Measurements from ENCODE around the gene CXCR6. TPM values are rescaled to one million over a fixed set of nuclear protein-coding genes. Genes with fewer than 3 reads are reported as not detected.

CXCR6 gene
- total and polyA plus RNA-seq, 4 donors: 0.10 to 0.30 (median 0.14) TPM; not detected in 1

- Histone ChIP-seq H3K27ac (ENCODE audit: low read depth, low read length) (no peak overlapping the region), H3K27me3 (ENCODE audit: control insufficient read depth, insufficient read depth, low read length) (no peaks in the 10 kb centered on the region), H3K9me3 (ENCODE audit: control insufficient read depth, insufficient read depth, low read length) (no peaks in the 10 kb centered on the region), H3K4me3 (ENCODE audit: low read depth, low read length) (no peak overlapping the region), H3K36me3 (ENCODE audit: control insufficient read depth, insufficient read depth, low read length) (peaks cover 10% of the 10 kb centered on the region), H3K4me1 (ENCODE audit: control insufficient read depth, insufficient read depth, low read length) (peaks cover 4% of the 10 kb centered on the region)
- WGBS (ENCODE audit: insufficient coverage): no CpG with 5 or more reads among the region's 2 CpGs
- DNase-seq (ENCODE audit: low read depth in 4 of 6, low spot score in 6 of 6): no peak
Measured at GRCh38 chr3:45981346-45982074, 38.2 kb downstream of the CXCR6 start.

DNA sequence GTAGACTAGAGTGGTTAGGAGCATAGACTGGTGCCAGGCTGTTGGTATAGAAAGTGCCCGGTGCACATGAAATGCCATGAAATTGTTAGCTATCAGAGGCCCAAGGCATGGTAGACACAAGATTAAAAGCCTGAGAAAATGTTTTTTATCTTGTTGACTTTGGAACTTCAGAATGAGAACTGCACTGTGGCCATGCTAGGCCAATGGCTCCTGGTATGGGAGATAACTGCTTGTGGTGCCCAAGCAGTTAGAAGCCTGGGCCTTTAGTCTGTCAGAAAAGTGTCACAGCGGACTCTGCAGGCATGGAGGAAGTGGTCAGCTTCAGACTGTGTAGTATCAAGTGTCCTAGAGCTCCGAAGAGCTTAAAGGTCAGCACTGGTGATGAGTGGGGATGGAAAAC lies 40.5 kb downstream of the CXCR6 start:
- H3K27me3 ChIP-seq (ENCODE audit: control insufficient read depth, insufficient read depth, low read length): no peaks in the 10 kb centered on the region
- no peak overlapping the region for H3K4me3 ChIP-seq (ENCODE audit: low read depth, low read length)
- peaks cover 15% of the 10 kb centered on the region for H3K4me1 ChIP-seq (ENCODE audit: control insufficient read depth, insufficient read depth, low read length)
- H3K27ac ChIP-seq (ENCODE audit: low read depth, low read length): no peak overlapping the region
- 90% methylated on average over 3 of the region's 3 CpGs for WGBS (ENCODE audit: insufficient coverage)
- H3K36me3 ChIP-seq (ENCODE audit: control insufficient read depth, insufficient read depth, low read length): peaks cover 10% of the 10 kb centered on the region
- no peaks in the 10 kb centered on the region for H3K9me3 ChIP-seq (ENCODE audit: control insufficient read depth, insufficient read depth, low read length)
- DNase-seq (ENCODE audit: low read depth in 4 of 6, low spot score in 6 of 6): no peak

GRCh38 chr3:45984331-45985312 lies 41.4 kb downstream of the CXCR6 start:
- 87% methylated on average over 6 of the region's 8 CpGs for WGBS (ENCODE audit: insufficient coverage)
- Histone ChIP-seq H3K27me3 (ENCODE audit: control insufficient read depth, insufficient read depth, low read length) (no peaks in the 10 kb centered on the region), H3K4me1 (ENCODE audit: control insufficient read depth, insufficient read depth, low read length) (peaks cover 15% of the 10 kb centered on the region), H3K27ac (ENCODE audit: low read depth, low read length) (no peak overlapping the region), H3K9me3 (ENCODE audit: control insufficient read depth, insufficient read depth, low read length) (no peaks in the 10 kb centered on the region), H3K36me3 (ENCODE audit: control insufficient read depth, insufficient read depth, low read length) (peaks cover 7% of the 10 kb centered on the region), H3K4me3 (ENCODE audit: low read depth, low read length) (no peak overlapping the region)
- DNase-seq (ENCODE audit: low read depth in 4 of 6, low spot score in 6 of 6): peak in 1 of 6 donors; percentile 48

DNA sequence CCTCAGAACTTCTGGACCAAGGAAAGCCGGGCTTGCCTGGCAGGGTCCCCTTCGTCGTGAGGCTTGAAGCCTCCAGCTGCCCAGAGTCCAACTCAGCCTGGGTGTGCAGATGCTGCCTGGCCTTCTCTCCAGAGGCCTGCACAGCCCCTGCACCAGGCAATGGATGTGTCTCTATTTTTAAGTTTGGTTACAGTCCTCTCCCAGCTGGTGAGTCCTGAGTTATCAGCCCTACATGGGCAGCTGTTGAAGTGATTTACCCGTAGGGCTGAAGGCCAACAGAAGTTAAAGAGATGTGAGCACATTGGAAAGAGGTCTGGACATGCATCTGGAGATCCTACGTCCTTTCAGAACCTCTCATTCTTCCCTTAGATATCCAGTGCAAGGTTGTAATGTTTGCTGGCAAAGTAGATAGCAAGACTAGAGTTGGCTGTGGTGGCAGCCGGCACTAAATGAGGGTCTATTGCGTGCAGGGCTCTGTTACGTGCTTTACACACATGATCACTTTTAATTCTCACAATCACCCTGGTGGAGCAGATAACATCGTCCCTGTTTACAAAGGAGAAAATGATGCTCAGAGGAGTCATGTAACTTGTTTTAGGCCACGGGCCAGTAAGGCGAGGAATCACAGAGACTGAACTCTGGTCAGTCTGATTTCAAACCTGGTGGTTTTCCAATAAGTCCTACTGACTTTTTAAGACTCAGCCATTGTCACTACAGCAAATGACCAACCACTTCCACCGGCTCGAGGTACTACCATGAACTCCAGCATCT lies 42.5 kb downstream of the CXCR6 start:
- Histone ChIP-seq H3K27me3 (ENCODE audit: control insufficient read depth, insufficient read depth, low read length) (no peaks in the 10 kb centered on the region), H3K4me3 (ENCODE audit: low read depth, low read length) (no peak overlapping the region), H3K36me3 (ENCODE audit: control insufficient read depth, insufficient read depth, low read length) (peaks cover 7% of the 10 kb centered on the region), H3K4me1 (ENCODE audit: control insufficient read depth, insufficient read depth, low read length) (peaks cover 15% of the 10 kb centered on the region), H3K27ac (ENCODE audit: low read depth, low read length) (no peak overlapping the region), H3K9me3 (ENCODE audit: control insufficient read depth, insufficient read depth, low read length) (no peaks in the 10 kb centered on the region)
- no peak for DNase-seq (ENCODE audit: low read depth in 4 of 6, low spot score in 6 of 6)
- WGBS (ENCODE audit: insufficient coverage): 87% methylated on average over 3 of the region's 13 CpGs

DNA sequence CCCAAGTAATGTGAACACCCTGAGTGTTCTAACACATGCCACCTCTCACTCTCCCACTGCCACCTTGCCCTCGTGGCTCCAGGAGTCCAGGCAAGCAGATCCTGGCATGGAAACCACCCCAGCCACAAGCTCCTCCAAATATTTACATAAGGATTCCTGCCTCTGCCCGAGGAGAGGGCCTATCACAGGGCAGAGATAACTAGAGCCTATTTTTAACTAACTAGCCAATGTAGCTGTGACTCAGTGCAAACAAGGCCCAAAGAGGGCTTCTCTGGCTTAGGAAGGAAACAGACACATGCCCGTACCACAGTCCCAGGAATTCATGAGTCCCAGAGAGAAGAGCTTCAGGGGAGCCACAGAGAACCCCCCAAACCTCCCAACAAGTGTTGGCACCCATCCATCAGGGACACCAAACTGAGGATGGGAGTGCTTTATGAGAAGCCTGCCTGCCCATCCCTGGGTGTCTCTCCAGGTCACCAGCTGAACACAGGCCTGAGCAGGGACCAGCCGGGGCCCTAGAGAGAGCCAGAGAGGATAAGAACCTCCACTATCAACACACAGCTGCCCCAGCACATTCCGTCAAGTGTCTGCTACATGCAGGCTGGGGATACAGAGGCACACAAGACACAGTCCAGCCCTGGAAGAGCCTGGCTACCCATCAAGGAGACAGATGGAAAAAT lies 43.2 kb downstream of the CXCR6 start:
- Histone ChIP-seq H3K27me3 (ENCODE audit: control insufficient read depth, insufficient read depth, low read length) (no peaks in the 10 kb centered on the region), H3K27ac (ENCODE audit: low read depth, low read length) (no peak overlapping the region), H3K4me1 (ENCODE audit: control insufficient read depth, insufficient read depth, low read length) (peaks cover 15% of the 10 kb centered on the region), H3K36me3 (ENCODE audit: control insufficient read depth, insufficient read depth, low read length) (peaks cover 7% of the 10 kb centered on the region), H3K4me3 (ENCODE audit: low read depth, low read length) (no peak overlapping the region), H3K9me3 (ENCODE audit: control insufficient read depth, insufficient read depth, low read length) (no peaks in the 10 kb centered on the region)
- WGBS (ENCODE audit: insufficient coverage): 73% methylated on average over 3 of the region's 5 CpGs
- no peak for DNase-seq (ENCODE audit: low read depth in 4 of 6, low spot score in 6 of 6)

- peak in 3 of 6 donors; percentile 12 to 91 (median 55) for DNase-seq (ENCODE audit: low read depth in 4 of 6, low spot score in 6 of 6)
- H3K4me3 ChIP-seq (ENCODE audit: low read depth, low read length): no peak overlapping the region
- H3K4me1 ChIP-seq (ENCODE audit: control insufficient read depth, insufficient read depth, low read length): peaks cover 15% of the 10 kb centered on the region
- peak overlapping the region; percentile 63 for H3K27ac ChIP-seq (ENCODE audit: low read depth, low read length)
- peaks cover 7% of the 10 kb centered on the region for H3K36me3 ChIP-seq (ENCODE audit: control insufficient read depth, insufficient read depth, low read length)
- H3K9me3 ChIP-seq (ENCODE audit: control insufficient read depth, insufficient read depth, low read length): no peaks in the 10 kb centered on the region
- WGBS (ENCODE audit: insufficient coverage): 35% methylated on average over 8 of the region's 8 CpGs
- H3K27me3 ChIP-seq (ENCODE audit: control insufficient read depth, insufficient read depth, low read length): no peaks in the 10 kb centered on the region
Measured at GRCh38 chr3:45987368-45988291, 44.4 kb downstream of the CXCR6 start.

- Histone ChIP-seq H3K27me3 (ENCODE audit: control insufficient read depth, insufficient read depth, low read length) (no peaks in the 10 kb centered on the region), H3K4me3 (ENCODE audit: low read depth, low read length) (no peak overlapping the region), H3K9me3 (ENCODE audit: control insufficient read depth, insufficient read depth, low read length) (no peaks in the 10 kb centered on the region), H3K36me3 (ENCODE audit: control insufficient read depth, insufficient read depth, low read length) (peaks cover 3% of the 10 kb centered on the region), H3K4me1 (ENCODE audit: control insufficient read depth, insufficient read depth, low read length) (peaks cover 15% of the 10 kb centered on the region), H3K27ac (ENCODE audit: low read depth, low read length) (no peak overlapping the region)
- no peak for DNase-seq (ENCODE audit: low read depth in 4 of 6, low spot score in 6 of 6)
- WGBS (ENCODE audit: insufficient coverage): 94% methylated on average over 4 of the region's 4 CpGs
Measured at GRCh38 chr3:45988362-45988761, 45.1 kb downstream of the CXCR6 start.

GRCh38 chr3:45988804-45989203 lies 45.5 kb downstream of the CXCR6 start:
- Histone ChIP-seq H3K4me3 (ENCODE audit: low read depth, low read length) (no peak overlapping the region), H3K27me3 (ENCODE audit: control insufficient read depth, insufficient read depth, low read length) (no peaks in the 10 kb centered on the region), H3K4me1 (ENCODE audit: control insufficient read depth, insufficient read depth, low read length) (peaks cover 15% of the 10 kb centered on the region), H3K27ac (ENCODE audit: low read depth, low read length) (no peak overlapping the region), H3K9me3 (ENCODE audit: control insufficient read depth, insufficient read depth, low read length) (no peaks in the 10 kb centered on the region), H3K36me3 (ENCODE audit: control insufficient read depth, insufficient read depth, low read length) (peaks cover 3% of the 10 kb centered on the region)
- no peak for DNase-seq (ENCODE audit: low read depth in 4 of 6, low spot score in 6 of 6)
- WGBS (ENCODE audit: insufficient coverage): no CpG with 5 or more reads among the region's 2 CpGs

Data from spinal cord (tissue), 10 donors.